SK-MEL-5 (cell line): ENCODE results near the gene BMP10. TPM values are rescaled to one million over a fixed set of nuclear protein-coding genes. Genes with fewer than 3 reads are reported as not detected.

Source experiments
- DNase-seq: peaks from one replicate; pipeline ENCODE4 v3.0.0-alpha.2; 2016; ENCODE audit warnings: low read depth, low spot score
- in situ Hi-C: cut with HindIII; loops from 2 replicates; pipeline ENCODE4 v1.10.0; 2016; ENCODE audit warnings: low sequenced_read_pairs, high pct_unique_total_duplicates, low pct_unique_long_range_greater_than_20kb
- total RNA-seq: library from RNA; depleted of rRNA; stranded (reverse); fragments of >200 nt; shearing (Covaris generic); gene quantifications from 2 replicates; pipeline ENCODE4 v1.2.3, GENCODE V29; 2014

Gene BMP10
- total RNA-seq, 1 experiment from 2014 or later: not detected

- DNase-seq: no peak
- in situ Hi-C loops: no loop called here
These were observed 9.9 kb downstream of the BMP10 start for GRCh38 chr2:68861330-68861729.

- in situ Hi-C loops: no loop called here
- DNase-seq: no peak
These were observed 11.1 kb downstream of the BMP10 start for GRCh38 chr2:68860111-68860510.

- in situ Hi-C loops: no loop called here
- no peak for DNase-seq
These were observed 13.2 kb downstream of the BMP10 start for GRCh38 chr2:68857855-68858456.

DNA sequence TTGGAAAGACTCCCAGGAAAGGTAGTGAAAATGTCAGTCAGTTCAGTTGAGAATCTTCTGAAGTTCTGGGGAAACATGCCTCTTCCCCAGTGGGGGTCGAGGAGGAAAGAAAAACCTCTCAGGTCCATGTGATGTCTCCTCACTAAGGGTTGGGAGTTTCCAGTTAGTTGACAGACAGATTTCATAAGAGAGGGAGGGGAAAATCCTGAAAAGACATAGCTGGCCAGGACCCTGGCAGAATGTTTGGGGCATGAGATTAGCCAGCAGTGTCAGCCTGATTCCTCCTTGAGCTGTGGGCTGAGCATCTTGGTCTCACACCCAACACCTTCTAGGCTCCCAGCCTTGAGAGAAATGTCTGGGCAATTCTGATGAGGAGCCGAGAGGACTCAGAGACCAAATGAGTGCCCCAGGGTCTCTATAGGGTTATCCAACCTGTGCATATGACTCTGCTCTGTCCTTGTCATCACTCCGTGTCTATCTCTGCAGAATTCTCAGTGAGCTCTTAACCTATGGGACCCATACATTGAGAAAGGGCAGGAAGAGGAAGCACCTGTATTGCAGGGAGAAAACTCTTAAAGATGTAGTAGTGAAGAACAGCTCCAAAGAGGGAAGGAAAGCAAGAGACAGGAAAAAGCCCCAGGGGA is 13.9 kb downstream of the BMP10 start:
- DNase-seq: no peak
- in situ Hi-C loops: no loop called here

GRCh38 chr2:68855550-68855949 is 15.6 kb downstream of the BMP10 start:
- DNase-seq: no peak
- in situ Hi-C loops: no loop called here

DNA sequence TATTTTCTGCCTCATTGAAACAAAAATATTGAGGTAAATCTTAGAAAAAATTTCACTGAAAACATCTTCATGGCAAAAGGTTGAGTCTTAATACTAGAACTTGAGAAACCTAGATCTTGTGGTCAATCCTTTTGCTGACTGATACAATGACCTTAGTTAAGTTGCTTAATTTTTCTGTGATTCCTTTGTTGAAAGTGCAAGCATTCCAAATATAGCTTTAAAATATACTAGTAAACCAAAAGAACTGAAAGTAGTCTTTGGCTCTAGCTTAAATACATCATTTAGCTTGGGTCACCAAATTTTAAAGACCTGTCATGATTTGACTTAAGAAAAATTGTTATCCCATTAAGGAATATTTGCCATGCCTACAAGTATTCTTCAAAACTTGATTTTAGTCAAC is 16.7 kb downstream of the BMP10 start:
- in situ Hi-C loops: no loop called here
- DNase-seq: no peak

GRCh38 chr2:68853915-68854314 is 17.3 kb downstream of the BMP10 start:
- in situ Hi-C loops: no loop called here
- DNase-seq: no peak

DNA sequence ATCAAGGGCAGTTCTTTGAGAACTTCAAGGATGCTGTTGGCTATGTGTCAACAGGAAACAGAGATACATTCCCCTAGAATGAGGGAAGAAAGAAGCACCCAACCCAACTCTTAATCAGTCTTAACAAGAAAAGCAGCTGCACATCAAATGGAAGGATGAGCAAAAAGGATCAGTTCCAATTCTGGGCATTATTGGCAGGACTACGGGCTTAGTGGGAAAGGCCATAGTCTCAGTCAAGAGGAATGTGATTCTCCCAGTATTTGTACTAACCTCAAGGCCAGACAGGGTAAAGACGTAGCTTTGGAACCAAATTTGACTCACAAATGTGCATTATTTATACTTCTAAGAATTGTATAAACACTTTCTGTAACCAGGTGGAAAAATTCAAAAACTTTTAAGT is 18.2 kb downstream of the BMP10 start:
- no peak for DNase-seq
- in situ Hi-C loops: no loop called here

DNA sequence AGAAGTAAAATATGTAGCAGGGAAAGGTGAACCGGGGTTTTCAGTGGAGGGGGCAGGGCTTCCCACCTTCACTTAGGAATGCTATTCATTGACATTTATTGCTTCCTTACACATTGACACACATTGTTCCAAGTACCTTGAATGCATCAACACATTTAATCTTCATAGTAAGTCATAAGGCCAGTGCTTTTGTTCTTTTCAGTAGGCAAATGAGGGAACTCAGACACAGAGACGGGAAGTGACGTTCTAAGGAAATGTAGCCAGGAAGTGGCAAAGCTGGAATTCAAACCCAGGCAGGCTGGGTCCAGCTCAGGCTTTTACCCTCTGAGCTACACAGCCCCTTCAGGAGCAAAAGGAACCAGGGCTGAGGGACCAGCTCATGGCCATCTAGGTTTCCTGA is 20.7 kb downstream of the BMP10 start:
- no peak for DNase-seq
- in situ Hi-C loops: no loop called here

GRCh38 chr2:68849579-68850030 is 21.6 kb downstream of the BMP10 start:
- in situ Hi-C loops: no loop called here
- DNase-seq: no peak

DNA sequence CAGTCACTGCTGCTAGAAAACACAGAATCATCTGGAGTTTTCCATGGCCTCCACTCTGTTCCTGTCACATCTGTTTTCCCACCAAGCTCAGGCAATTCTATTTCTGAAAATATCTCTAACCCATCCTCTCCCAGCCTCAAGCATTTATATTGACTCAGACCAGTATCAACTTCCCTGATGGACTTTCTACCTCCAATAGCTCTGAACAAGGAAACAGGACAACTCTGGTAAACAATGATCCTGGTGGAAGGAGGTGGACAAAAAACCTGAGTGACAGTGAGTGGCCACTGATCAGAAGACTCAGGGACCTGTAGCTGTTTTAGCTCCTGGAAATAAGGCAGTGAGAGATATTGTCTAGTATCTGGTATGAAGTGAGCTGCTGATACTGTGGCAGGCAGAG is 23.4 kb downstream of the BMP10 start:
- DNase-seq: no peak

DNA sequence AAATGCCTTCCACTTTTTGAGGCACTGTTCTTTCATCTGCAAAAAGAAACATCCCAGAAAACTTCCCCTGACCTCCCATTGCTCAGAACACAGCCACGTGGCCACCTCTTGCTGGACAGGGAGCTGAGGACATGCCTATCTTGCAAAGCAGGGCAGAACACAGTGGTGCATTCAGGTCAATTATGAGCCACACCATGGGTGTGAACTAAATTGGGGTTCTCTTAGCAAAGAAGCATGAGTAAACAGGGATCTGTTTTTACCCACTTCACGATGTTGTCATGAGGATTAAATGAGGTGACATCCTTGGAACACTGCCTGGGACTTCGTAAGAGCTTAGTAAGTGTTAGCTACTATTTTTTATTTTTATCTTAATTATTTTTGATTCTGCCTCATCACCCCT is 25.1 kb downstream of the BMP10 start:
- no peak for DNase-seq
- in situ Hi-C loops: no loop called here

More for the DNA sequence above, 23.4 kb downstream of the BMP10 start:
- in situ Hi-C loops: no loop called here

GRCh38 chr2:68845043-68845442 is 26.2 kb downstream of the BMP10 start:
- in situ Hi-C loops: no loop called here
- no peak for DNase-seq

- in situ Hi-C loops: no loop called here
- peak; percentile 61 for DNase-seq
These were observed 31.9 kb downstream of the BMP10 start for GRCh38 chr2:68839260-68839833.

DNA sequence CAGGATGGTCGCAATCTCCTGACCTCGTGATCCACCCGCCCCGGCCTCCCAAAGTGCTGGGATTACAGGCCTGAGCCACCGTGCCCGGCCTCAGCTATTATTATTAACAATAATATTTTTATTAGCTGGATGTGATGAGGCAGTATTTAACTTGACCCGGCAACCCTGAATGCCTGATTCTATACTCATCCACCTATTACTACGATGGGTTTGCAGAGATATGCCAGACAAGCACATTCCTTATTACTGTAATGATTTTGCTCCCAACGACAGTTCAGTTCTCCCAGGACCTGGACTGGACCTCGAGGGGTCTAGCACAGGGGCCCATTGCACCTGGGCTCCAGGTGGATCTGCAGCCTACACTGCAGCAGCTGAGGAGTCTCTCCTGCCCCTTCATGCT is 32.6 kb downstream of the BMP10 start:
- in situ Hi-C loops: no loop called here
- DNase-seq: no peak

DNA sequence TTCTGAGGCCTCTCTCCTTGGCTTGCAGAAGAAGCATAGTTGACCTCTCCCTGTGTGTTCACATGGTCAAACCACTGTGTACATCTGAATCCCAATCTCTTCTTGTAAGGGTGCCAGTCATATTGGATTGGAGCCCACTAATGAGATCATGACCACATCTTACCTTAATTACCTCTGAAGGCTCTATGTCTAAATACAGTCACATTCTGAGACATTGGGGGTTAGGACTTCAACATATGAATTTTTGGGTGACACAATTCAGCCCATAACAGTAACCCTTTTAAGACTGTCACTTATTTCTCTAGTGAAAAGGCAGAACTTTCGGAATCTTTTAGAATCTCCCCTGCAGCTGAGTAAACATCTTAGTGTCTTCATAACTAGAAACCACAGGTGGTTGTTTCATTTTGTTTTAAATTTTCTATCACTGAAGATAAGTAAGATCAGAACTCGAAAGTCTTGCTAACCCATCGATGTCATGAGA is 33.3 kb downstream of the BMP10 start:
- in situ Hi-C loops: no loop called here
- no peak for DNase-seq

- in situ Hi-C loops: no loop called here
- peak; percentile 65 for DNase-seq
These were observed 33.9 kb downstream of the BMP10 start for GRCh38 chr2:68837164-68837860.

GRCh38 chr2:68835621-68836020 is 35.6 kb downstream of the BMP10 start:
- DNase-seq: no peak
- in situ Hi-C loops: no loop called here
